Femur (tissue), 1 donor: ENCODE data around the gene ANXA7.
"Not testable (repeated sequence)": the region's sequence is repeated elsewhere in the genome, so short reads cannot be mapped to it uniquely, and the experiment has no call there.

Experiments used
- DNase-seq: peaks from one replicate; pipeline ENCODE4 v3.0.0-alpha.2; 2017

Gene ANXA7

GRCh38 chr10:73406846-73407245, 7.0 kb downstream of the ANXA7 start:
- DNase-seq = no peak

- DNase-seq = no peak
Measured at GRCh38 chr10:73405556-73405955, 8.3 kb downstream of the ANXA7 start.

GRCh38 chr10:73404690-73405089, 9.2 kb downstream of the ANXA7 start:
- no peak for DNase-seq

GRCh38 chr10:73401636-73402035, 12.2 kb downstream of the ANXA7 start:
- DNase-seq = no peak

GRCh38 chr10:73399063-73399462, 14.8 kb downstream of the ANXA7 start:
- DNase-seq = no peak

GRCh38 chr10:73398024-73398423, 15.8 kb downstream of the ANXA7 start:
- no peak for DNase-seq

- DNase-seq = not testable (repeated sequence)
Measured at GRCh38 chr10:73394325-73394724, 19.5 kb downstream of the ANXA7 start.

- DNase-seq = no peak
Measured at GRCh38 chr10:73388228-73388627, 25.6 kb downstream of the ANXA7 start.

GRCh38 chr10:73386583-73386982, 27.3 kb downstream of the ANXA7 start:
- no peak for DNase-seq

GRCh38 chr10:73379064-73379748, 34.7 kb downstream of the ANXA7 start:
- no peak for DNase-seq

GRCh38 chr10:73376679-73377078, 37.2 kb downstream of the ANXA7 start:
- DNase-seq = no peak

- no peak for DNase-seq
Measured at GRCh38 chr10:73368238-73368637, 45.6 kb downstream of the ANXA7 start.

GRCh38 chr10:73366381-73367298, 47.2 kb downstream of the ANXA7 start:
- no peak for DNase-seq

GRCh38 chr10:73364964-73365363, 48.9 kb downstream of the ANXA7 start:
- DNase-seq = no peak

GRCh38 chr10:73359492-73359891, 54.4 kb downstream of the ANXA7 start:
- DNase-seq = no peak

- peak; percentile 97 for DNase-seq
Measured at GRCh38 chr10:73358331-73359279, 55.3 kb downstream of the ANXA7 start, which contains the start of gene CFAP70. TSS of gene CFAP70 (minus strand) at chr10:73358864. CDS start at chr10:73354796, 4,068 bp downstream.

- DNase-seq = no peak
Measured at GRCh38 chr10:73357821-73358220, 56.0 kb downstream of the ANXA7 start.

GRCh38 chr10:73357166-73357565, 56.7 kb downstream of the ANXA7 start:
- no peak for DNase-seq

- no peak for DNase-seq
Measured at GRCh38 chr10:73344269-73344668, 69.6 kb downstream of the ANXA7 start.

GRCh38 chr10:73340121-73340520, 73.7 kb downstream of the ANXA7 start:
- DNase-seq = no peak

- DNase-seq = no peak
Measured at GRCh38 chr10:73339436-73339835, 74.4 kb downstream of the ANXA7 start.

- no peak for DNase-seq
Measured at GRCh38 chr10:73338801-73339368, 75.0 kb downstream of the ANXA7 start.
